PC-3 (cell line): ENCODE measurements around the gene CFAP45. TPM values are rescaled to one million over a fixed set of nuclear protein-coding genes. Genes with fewer than 3 reads are reported as not detected.

Experiments used
- ATAC-seq: fragments of 200-7000 bp; cut with Tn5 transposase; 2 replicates; pipeline ENCODE4 v1.9.1; 2020; ENCODE audit warnings: mild to moderate bottlenecking, moderate library complexity
- BruUV-seq: library from RNA; stranded (reverse); fragments of 400-500 nt; replicated peaks from 2 replicates; lab custom pipeline; 2021; lab: Mats Ljungman, UMichigan
- CTCF ChIA-PET: fragments of 300-600 bp; sonication (Branson Sonifier 250); formaldehyde crosslinking; loops from one replicate; lab custom pipeline; 2022; ENCODE audit warnings: antibody characterized with exemption; lab: Charles Lee
- POLR2A ChIA-PET: fragments of 300-600 bp; sonication (Branson Sonifier 250); formaldehyde crosslinking; loops from one replicate; lab custom pipeline; 2022; ENCODE audit warnings: antibody characterized with exemption; ENCODE audit not compliant: unreplicated experiment; lab: Charles Lee
- DNase-seq: peaks from one replicate; pipeline ENCODE4 v3.0.0-alpha.2; 2015
- H2AFZ ChIP-seq: fragments of 300-600 bp; sonication (generic); 2 replicates; pipeline ENCODE4 v1.6.0; 2016; ENCODE audit warnings: antibody characterized with exemption, low read length
- H3F3A ChIP-seq: fragments of 300-600 bp; sonication (generic); one replicate; pipeline ENCODE4 v1.6.0; 2017; ENCODE audit warnings: antibody characterized with exemption, low read length, control low read depth, mild to moderate bottlenecking; ENCODE audit not compliant: unreplicated experiment
- H3K27ac ChIP-seq: fragments of 300-600 bp; sonication (generic); 2 replicates; pipeline ENCODE4 v1.5.1; 2016; ENCODE audit warnings: mild to moderate bottlenecking, low read length
- H3K27me3 ChIP-seq: fragments of 300-600 bp; sonication (generic); 2 replicates; pipeline ENCODE4 v1.6.1; 2016; ENCODE audit warnings: low read length, mixed read lengths
- H3K36me3 ChIP-seq: fragments of 300-600 bp; sonication (generic); 2 replicates; pipeline ENCODE4 v1.6.1; 2016; ENCODE audit warnings: low read depth, mixed run types, low read length, mixed read lengths
- H3K4me1 ChIP-seq: fragments of 300-600 bp; sonication (generic); 2 replicates; pipeline ENCODE4 v1.5.1; 2016; ENCODE audit warnings: low read length; ENCODE audit not compliant: insufficient read depth
- H3K4me2 ChIP-seq: fragments of 300-600 bp; sonication (generic); 2 replicates; pipeline ENCODE4 v1.6.0; 2016; ENCODE audit warnings: low read length
- H3K4me3 ChIP-seq: fragments of 300-600 bp; sonication (generic); 2 replicates; pipeline ENCODE4 v1.5.1; 2016; ENCODE audit warnings: mild to moderate bottlenecking, low read length, mixed read lengths
- H3K79me2 ChIP-seq: fragments of 300-600 bp; sonication (generic); 2 replicates; pipeline ENCODE4 v1.6.1; 2017; ENCODE audit warnings: low read length, mixed read lengths
- H3K9ac ChIP-seq: fragments of 300-600 bp; sonication (generic); 2 replicates; pipeline ENCODE4 v1.6.0; 2016; ENCODE audit warnings: mild to moderate bottlenecking, low read length
- H3K9me2 ChIP-seq: fragments of 300-600 bp; sonication (generic); replicated peaks from 2 replicates; pipeline ENCODE4 v1.6.1; 2016; ENCODE audit warnings: mixed run types, low read length, mixed read lengths
- H3K9me3 ChIP-seq: fragments of 300-600 bp; sonication (generic); 2 replicates; pipeline ENCODE4 v1.6.1; 2016; ENCODE audit warnings: low read length, mixed read lengths
- H4K20me1 ChIP-seq: fragments of 300-600 bp; sonication (generic); 2 replicates; pipeline ENCODE4 v1.6.1; 2016; ENCODE audit warnings: low read length, mixed read lengths
- CTCF ChIP-seq: fragments of 300-600 bp; sonication (generic); conservative IDR thresholded peaks from 2 replicates; pipeline ENCODE4 v1.5.1; 2017; ENCODE audit warnings: antibody characterized with exemption, low read depth, mild to moderate bottlenecking, low read length
- EZH2 ChIP-seq: fragments of 300-600 bp; sonication (generic); IDR thresholded peaks from one replicate; pipeline ENCODE4 v1.6.1; 2017; ENCODE audit warnings: antibody characterized with exemption, mild to moderate bottlenecking, low read length; ENCODE audit not compliant: unreplicated experiment
- EZH2phosphoT487 ChIP-seq: fragments of 300-600 bp; sonication (generic); IDR thresholded peaks from 2 replicates; pipeline ENCODE4 v1.6.1; 2018; ENCODE audit warnings: mild to moderate bottlenecking, antibody characterized with exemption, low read length, borderline replicate concordance
- intact Hi-C: fragments of 100-400 bp; cut with micrococcal nuclease; formaldehyde crosslinking; loops from 2 replicates; pipeline ENCODE4 v1.9.0; 2023
- total RNA-seq: library from RNA; depleted of rRNA; stranded (reverse); fragments of >200 nt; gene quantifications from 2 replicates; pipeline ENCODE4 v1.2.3, GENCODE V29; 2014

The CFAP45 gene
- total RNA-seq, 1 experiment from 2014 or later = 1.6 TPM

- Histone ChIP-seq H3K27me3 (no peaks in the 10 kb centered on the region), H3K4me1 (peaks cover 36% of the 10 kb centered on the region), H3K9me3 (no peaks in the 10 kb centered on the region), H3F3A (no peaks in the 10 kb centered on the region), H3K9me2 (no peaks in the 10 kb centered on the region), H3K4me3 (no peak overlapping the region), H2AFZ (no peak overlapping the region), H3K4me2 (no peak overlapping the region), H3K36me3 (no peaks in the 10 kb centered on the region), H3K27ac (no peak overlapping the region), H3K9ac (no peak overlapping the region), H4K20me1 (no peaks in the 10 kb centered on the region), H3K79me2 (no peaks in the 10 kb centered on the region)
- TF ChIP-seq EZH2 (no peak), CTCF (no peak), EZH2phosphoT487 (no peak)
- DNase-seq = no peak
- BruUV-seq = no TSS peak
- ChIA-PET POLR2A (interaction anchor here (0.7 kb wide), 1 partner anchor 102 kb away, joined by 5 read pairs; no protein-coding TSS in a partner anchor), CTCF (interaction anchor here (1.0 to 2.2 kb wide), 3 partner anchors 41 to 73 kb away, joined by 5 to 12 read pairs (median 8); no protein-coding TSS in a partner anchor)
- no peak for ATAC-seq
- intact Hi-C loops = loop anchor here (5.0 kb wide), 1 partner anchor 148 kb away; the partner anchor contains the start of gene KCNJ9
Measured at GRCh38 chr1:159934136-159935039, 34.4 kb upstream of the CFAP45 start.

- intact Hi-C loops = no loop called here
- DNase-seq = peak; percentile 30
- POLR2A ChIA-PET = no interaction called here
Measured at GRCh38 chr1:159933347-159933746, 33.4 kb upstream of the CFAP45 start.

More at GRCh38 chr1:159933347-159933746, 33.4 kb upstream of the CFAP45 start:
- H3K27me3 ChIP-seq = no peaks in the 10 kb centered on the region
- no peaks in the 10 kb centered on the region for H4K20me1 ChIP-seq
- no peak for ATAC-seq
- H3K4me2 ChIP-seq = no peak overlapping the region
- BruUV-seq = no TSS peak
- TF ChIP-seq CTCF (no peak), EZH2 (no peak), EZH2phosphoT487 (no peak)
- no peak overlapping the region for H3K4me3 ChIP-seq
- CTCF ChIA-PET = interaction anchor here (2.2 kb wide), 1 partner anchor 74 kb away, joined by 12 read pairs; no protein-coding TSS in a partner anchor
- peaks cover 31% of the 10 kb centered on the region for H3K4me1 ChIP-seq
- no peak overlapping the region for H3K9ac ChIP-seq
- H3K9me3 ChIP-seq = no peaks in the 10 kb centered on the region
- no peaks in the 10 kb centered on the region for H3K79me2 ChIP-seq
- no peaks in the 10 kb centered on the region for H3F3A ChIP-seq
- H2AFZ ChIP-seq = no peak overlapping the region
- no peaks in the 10 kb centered on the region; the same call in 1 of the 2 replicates for H3K36me3 ChIP-seq
- 0 out of 2 replicates have a peak overlapping the region, but pooled peaks have one; percentile 6 for H3K27ac ChIP-seq
- no peaks in the 10 kb centered on the region for H3K9me2 ChIP-seq
